Astrocyte of the spinal cord (primary cell): ENCODE measurements around the gene DTNA.

Experiments
- DNase-seq: peaks from one replicate; pipeline ENCODE4 v3.0.0; 2011; ENCODE audit warnings: low read depth, low spot score
- H3K4me3 ChIP-seq: 2 replicates; pipeline ENCODE4 v1.5.1; 2011; ENCODE audit warnings: low read depth, mild to moderate bottlenecking, low read length, moderate library complexity
- CTCF ChIP-seq: IDR thresholded peaks from 2 replicates; pipeline ENCODE4 v1.5.1; 2012; ENCODE audit warnings: low read depth, mild to moderate bottlenecking, low read length, inconsistent platforms
- in situ Hi-C: cut with HindIII; loops from 2 replicates; pipeline ENCODE4 v1.10.0; 2017; ENCODE audit warnings: low sequenced_read_pairs

Gene DTNA

GRCh38 chr18:34742891-34743341, 32.8 kb downstream of the DTNA start:
- in situ Hi-C loops: no loop called here
- no peak for TF ChIP-seq CTCF
- H3K4me3 ChIP-seq: no peak overlapping the region
- no peak for DNase-seq

- no peak for DNase-seq
- no peak for TF ChIP-seq CTCF
- H3K4me3 ChIP-seq: no peak overlapping the region
- in situ Hi-C loops: no loop called here
Measured at GRCh38 chr18:34744569-34744968, 34.5 kb downstream of the DTNA start.

- in situ Hi-C loops: no loop called here
- no peak overlapping the region for H3K4me3 ChIP-seq
- no peak for TF ChIP-seq CTCF
- DNase-seq: no peak
Measured at GRCh38 chr18:34746614-34747013, 36.5 kb downstream of the DTNA start.

GRCh38 chr18:34749721-34750120, 39.6 kb downstream of the DTNA start:
- in situ Hi-C loops: no loop called here
- TF ChIP-seq CTCF: no peak

GRCh38 chr18:34752056-34752455, 42.0 kb downstream of the DTNA start:
- no peak for DNase-seq
- no peak overlapping the region for H3K4me3 ChIP-seq
- in situ Hi-C loops: no loop called here
- TF ChIP-seq CTCF: no peak

More at GRCh38 chr18:34749721-34750120, 39.6 kb downstream of the DTNA start:
- DNase-seq: no peak
- H3K4me3 ChIP-seq: no peak overlapping the region

- in situ Hi-C loops: no loop called here
- TF ChIP-seq CTCF: no peak
- H3K4me3 ChIP-seq: no peak overlapping the region
- no peak for DNase-seq
Measured at GRCh38 chr18:34754300-34754699, 44.2 kb downstream of the DTNA start.

- no peak overlapping the region for H3K4me3 ChIP-seq
- TF ChIP-seq CTCF: no peak
- in situ Hi-C loops: no loop called here
- no peak for DNase-seq
Measured at GRCh38 chr18:34757666-34758065, 47.6 kb downstream of the DTNA start.
